Stimulated activated effector memory CD8-positive, alpha-beta T cell treated with anti-CD3 and anti-CD28 coated beads, Interleukin-12 subunit alpha, Interleukin-12 subunit beta, amount 100 ng/mL, for 72 hours (primary cell): Measurements from ENCODE around the gene VARS1.

Experiments
- ATAC-seq: fragments of 150-1000 bp; cut with Tn5 transposase; 2 replicates; pipeline ENCODE4 v1.10.0; 2021
- DNase-seq, 2 donors: peaks; one replicate each; pipeline ENCODE4 v3.0.0; 2021 to 2022; ENCODE audit warnings: low spot score in 2 of 2
- H3K27ac Mint-ChIP-seq: one replicate; pipeline ENCODE4 v1.8.0; 2022; ENCODE audit warnings: mild to moderate bottlenecking, mixed read lengths
- H3K36me3 Mint-ChIP-seq: one replicate; pipeline ENCODE4 v1.8.0; 2022; ENCODE audit warnings: mild to moderate bottlenecking, mixed read lengths
- H3K4me1 Mint-ChIP-seq: one replicate; pipeline ENCODE4 v1.8.0; 2022; ENCODE audit warnings: mixed read lengths
- H3K4me3 Mint-ChIP-seq: one replicate; pipeline ENCODE4 v1.8.0; 2022; ENCODE audit warnings: mild to moderate bottlenecking, mixed read lengths
- H3K9me3 Mint-ChIP-seq: one replicate; pipeline ENCODE4 v1.8.0; 2022; ENCODE audit warnings: mixed read lengths

The VARS1 gene

GRCh38 chr6:31785475-31785874 lies 10.1 kb downstream of the VARS1 start:
- Mint-ChIP-seq H3K36me3 (peaks cover 91% of the 10 kb centered on the region), H3K9me3 (no peaks in the 10 kb centered on the region), H3K27ac (peak overlapping the region; percentile 64), H3K4me1 (peaks cover 10% of the 10 kb centered on the region), H3K4me3 (no peak overlapping the region)
- ATAC-seq: no peak
- no peak for DNase-seq

GRCh38 chr6:31784098-31784925 lies 11.2 kb downstream of the VARS1 start:
- ATAC-seq (no peak), DNase-seq (no peak)
- Mint-ChIP-seq H3K36me3 (peaks cover 89% of the 10 kb centered on the region), H3K9me3 (no peaks in the 10 kb centered on the region), H3K4me1 (peaks cover 10% of the 10 kb centered on the region), H3K4me3 (no peak overlapping the region), H3K27ac (peak overlapping the region; percentile 64)

- DNase-seq (no peak), ATAC-seq (no peak)
- Mint-ChIP-seq H3K9me3 (no peaks in the 10 kb centered on the region), H3K4me3 (no peak overlapping the region), H3K36me3 (peaks cover 82% of the 10 kb centered on the region), H3K4me1 (peaks cover 18% of the 10 kb centered on the region), H3K27ac (peak overlapping the region; percentile 45)
Measured at GRCh38 chr6:31782126-31782855, 13.3 kb downstream of the VARS1 start.

- no peak for ATAC-seq
- Mint-ChIP-seq H3K36me3 (peaks cover 81% of the 10 kb centered on the region), H3K9me3 (no peaks in the 10 kb centered on the region), H3K27ac (peak overlapping the region; percentile 29), H3K4me3 (no peak overlapping the region), H3K4me1 (peaks cover 26% of the 10 kb centered on the region)
- DNase-seq: no peak
Measured at GRCh38 chr6:31781244-31782125, 14.1 kb downstream of the VARS1 start.

- no peaks in the 10 kb centered on the region for H3K9me3 Mint-ChIP-seq
- no peak overlapping the region for H3K4me3 Mint-ChIP-seq
- DNase-seq (no peak), ATAC-seq (no peak)
- peaks cover 34% of the 10 kb centered on the region for H3K4me1 Mint-ChIP-seq
- H3K27ac Mint-ChIP-seq: peak overlapping the region; percentile 29
- H3K36me3 Mint-ChIP-seq: peaks cover 73% of the 10 kb centered on the region
Measured at GRCh38 chr6:31780507-31781243, 14.9 kb downstream of the VARS1 start.

- peaks cover 41% of the 10 kb centered on the region for H3K4me1 Mint-ChIP-seq
- no peak for DNase-seq
- H3K36me3 Mint-ChIP-seq: peaks cover 65% of the 10 kb centered on the region
- ATAC-seq: no peak
- H3K4me3 Mint-ChIP-seq: no peak overlapping the region
- no peaks in the 10 kb centered on the region for H3K9me3 Mint-ChIP-seq
- H3K27ac Mint-ChIP-seq: no peak overlapping the region
Measured at GRCh38 chr6:31779908-31780307, 15.6 kb downstream of the VARS1 start.

- no peak for DNase-seq
- H3K27ac Mint-ChIP-seq: no peak overlapping the region
- peaks cover 35% of the 10 kb centered on the region for H3K4me1 Mint-ChIP-seq
- no peak overlapping the region for H3K4me3 Mint-ChIP-seq
- no peaks in the 10 kb centered on the region for H3K9me3 Mint-ChIP-seq
- no peak for ATAC-seq
- peaks cover 58% of the 10 kb centered on the region for H3K36me3 Mint-ChIP-seq
Measured at GRCh38 chr6:31778999-31779885, 16.3 kb downstream of the VARS1 start.

GRCh38 chr6:31778193-31778592 lies 17.4 kb downstream of the VARS1 start:
- H3K27ac Mint-ChIP-seq: peak overlapping the region; percentile 91
- H3K9me3 Mint-ChIP-seq: no peaks in the 10 kb centered on the region
- no peak overlapping the region for H3K4me3 Mint-ChIP-seq
- peaks cover 48% of the 10 kb centered on the region for H3K36me3 Mint-ChIP-seq
- H3K4me1 Mint-ChIP-seq: peaks cover 31% of the 10 kb centered on the region
- ATAC-seq (no peak), DNase-seq (no peak)

- Mint-ChIP-seq H3K4me1 (peaks cover 36% of the 10 kb centered on the region), H3K36me3 (peaks cover 42% of the 10 kb centered on the region), H3K9me3 (no peaks in the 10 kb centered on the region), H3K27ac (peak overlapping the region; percentile 91), H3K4me3 (peak overlapping the region; percentile 68)
- no peak for DNase-seq
- no peak for ATAC-seq
Measured at GRCh38 chr6:31777667-31778050, 17.9 kb downstream of the VARS1 start.

GRCh38 chr6:31776989-31777666 lies 18.4 kb downstream of the VARS1 start, which contains the start of gene VWA7:
TSS of gene VWA7 (minus strand) at chr6:31777328. CDS start at chr6:31776779, 549 bp downstream.
- DNase-seq: peak; percentile 67 to 82
- Mint-ChIP-seq H3K4me1 (peaks cover 39% of the 10 kb centered on the region), H3K4me3 (peak within 1 kb of the TSS; percentile 68), H3K27ac (peak within 1 kb of the TSS; percentile 91), H3K36me3 (peaks cover 37% of the 10 kb centered on the region), H3K9me3 (no peaks in the 10 kb centered on the region)
- peak; percentile 94 for ATAC-seq

GRCh38 chr6:31776485-31776988 lies 19.0 kb downstream of the VARS1 start:
- Mint-ChIP-seq H3K4me3 (peak overlapping the region; percentile 68), H3K36me3 (peaks cover 31% of the 10 kb centered on the region), H3K9me3 (no peaks in the 10 kb centered on the region), H3K27ac (peak overlapping the region; percentile 91), H3K4me1 (peaks cover 39% of the 10 kb centered on the region)
- ATAC-seq: no peak
- no peak for DNase-seq

- Mint-ChIP-seq H3K27ac (peak overlapping the region; percentile 91), H3K4me1 (peaks cover 39% of the 10 kb centered on the region), H3K4me3 (peak overlapping the region; percentile 68), H3K36me3 (peaks cover 29% of the 10 kb centered on the region), H3K9me3 (no peaks in the 10 kb centered on the region)
- no peak for ATAC-seq
- DNase-seq: no peak
Measured at GRCh38 chr6:31775633-31776484, 19.7 kb downstream of the VARS1 start.
